ENCODE results near the gene CPNE5.
A peak's percentile ranks its signal among the peaks of the same experiment; 100 is the strongest.
"Not testable (repeated sequence)": the region's sequence is repeated elsewhere in the genome, so short reads cannot be mapped to it uniquely, and the experiment has no call there.

The CPNE5 gene

GRCh38 chr6:36720251-36721141 lies 118.7 kb downstream of the CPNE5 start:
- no peak for DNase-seq

- DNase-seq, result no peak
These were observed 120.1 kb downstream of the CPNE5 start for GRCh38 chr6:36719126-36719525.

- DNase-seq, result no peak
These were observed 120.7 kb downstream of the CPNE5 start for GRCh38 chr6:36718560-36718959.

- DNase-seq, result no peak
These were observed 121.2 kb downstream of the CPNE5 start for GRCh38 chr6:36717871-36718540.

- no peak for DNase-seq
These were observed 121.9 kb downstream of the CPNE5 start for GRCh38 chr6:36717231-36717825.

- DNase-seq, result no peak
These were observed 122.7 kb downstream of the CPNE5 start for GRCh38 chr6:36716476-36717093.

- DNase-seq, result no peak
These were observed 123.8 kb downstream of the CPNE5 start for GRCh38 chr6:36715469-36715868.

GRCh38 chr6:36714511-36714910 lies 124.7 kb downstream of the CPNE5 start:
- no peak for DNase-seq

GRCh38 chr6:36713846-36714245 lies 125.4 kb downstream of the CPNE5 start:
- DNase-seq, result no peak

GRCh38 chr6:36712816-36713215 lies 126.4 kb downstream of the CPNE5 start:
- DNase-seq, result no peak

- DNase-seq, result no peak
These were observed 132.9 kb downstream of the CPNE5 start for GRCh38 chr6:36706339-36706738.

GRCh38 chr6:36704961-36705577 lies 134.2 kb downstream of the CPNE5 start:
- not testable (repeated sequence) for DNase-seq

GRCh38 chr6:36703982-36704381 lies 135.3 kb downstream of the CPNE5 start:
- DNase-seq, result no peak

GRCh38 chr6:36703081-36703606 lies 136.1 kb downstream of the CPNE5 start:
- no peak for DNase-seq

GRCh38 chr6:36702656-36703055 lies 136.6 kb downstream of the CPNE5 start:
- no peak for DNase-seq

- DNase-seq, result peak; percentile 44
These were observed 137.7 kb downstream of the CPNE5 start for GRCh38 chr6:36701401-36701991.

- peak; percentile 71 for DNase-seq
These were observed 138.4 kb downstream of the CPNE5 start for GRCh38 chr6:36700831-36701230.

- DNase-seq, result no peak
These were observed 139.0 kb downstream of the CPNE5 start for GRCh38 chr6:36700071-36700812.

- DNase-seq, result no peak
These were observed 139.9 kb downstream of the CPNE5 start for GRCh38 chr6:36699348-36699747.

GRCh38 chr6:36698871-36699271 lies 140.4 kb downstream of the CPNE5 start:
- no peak for DNase-seq

GRCh38 chr6:36698196-36698595 lies 141.0 kb downstream of the CPNE5 start:
- DNase-seq, result no peak
